D721Med (cell line): Measurements from ENCODE around the gene USP43.

ENCODE experiments used
- DNase-seq: peaks from one replicate; pipeline ENCODE4 v3.0.0; 2011; ENCODE audit warnings: low spot score; ENCODE audit not compliant: insufficient read length
- FAIRE-seq: peaks from 2 replicates; lab custom pipeline; 2011; peaks lifted over from hg19 to GRCh38; lab: Jason Lieb, UNC
- CTCF ChIP-seq: IDR thresholded peaks from 2 replicates; pipeline ENCODE4 v1.5.1; 2012; ENCODE audit warnings: mild to moderate bottlenecking, control low read depth; ENCODE audit not compliant: insufficient read depth; ENCODE audit errors: missing control alignments

USP43 gene

GRCh38 chr17:9666461-9667050 lies 21.2 kb downstream of the USP43 start:
- FAIRE-seq = no peak
- TF ChIP-seq CTCF = no peak

GRCh38 chr17:9668517-9668916 lies 23.2 kb downstream of the USP43 start:
- DNase-seq = no peak
- FAIRE-seq = no peak
- no peak for TF ChIP-seq CTCF

More at GRCh38 chr17:9666461-9667050, 21.2 kb downstream of the USP43 start:
- no peak for DNase-seq

GRCh38 chr17:9669551-9670008 lies 24.3 kb downstream of the USP43 start:
- no peak for TF ChIP-seq CTCF
- no peak for FAIRE-seq
- DNase-seq = no peak

GRCh38 chr17:9670596-9670995 lies 25.3 kb downstream of the USP43 start:
- TF ChIP-seq CTCF = no peak
- no peak for DNase-seq
- FAIRE-seq = no peak

GRCh38 chr17:9671559-9671958 lies 26.2 kb downstream of the USP43 start:
- FAIRE-seq = no peak

GRCh38 chr17:9672266-9672665 lies 26.9 kb downstream of the USP43 start:
- DNase-seq (no peak), FAIRE-seq (no peak)
- TF ChIP-seq CTCF = no peak

More at GRCh38 chr17:9671559-9671958, 26.2 kb downstream of the USP43 start:
- TF ChIP-seq CTCF = no peak
- DNase-seq = no peak

- TF ChIP-seq CTCF = no peak
- DNase-seq (no peak), FAIRE-seq (no peak)
Observed at GRCh38 chr17:9672691-9673090, 27.4 kb downstream of the USP43 start.
